ENCODE data around the gene CALHM3.
A peak's percentile ranks its signal among the peaks of the same experiment; 100 is the strongest.

CALHM3 gene

DNA sequence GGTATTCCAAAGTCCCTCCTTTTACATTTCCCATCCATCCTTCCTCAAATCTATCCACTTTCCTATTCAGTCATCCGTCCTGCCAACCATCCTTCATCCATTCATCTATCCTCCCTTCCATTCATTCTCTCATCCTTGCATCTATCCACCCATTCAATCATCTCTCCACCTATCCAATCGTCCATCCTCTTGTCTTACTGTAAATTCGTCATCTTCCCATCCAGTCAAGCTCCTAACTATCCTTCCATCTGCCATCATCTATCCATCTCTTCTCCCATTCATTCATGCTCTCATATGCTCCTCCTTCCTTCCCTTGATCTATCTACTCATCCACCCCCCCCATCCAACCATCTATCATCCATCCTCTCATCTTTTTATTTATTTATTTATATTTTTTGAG is 5.0 kb downstream of the CALHM3 start:
- DNase-seq (ENCODE audit: low spot score): no peak

DNA sequence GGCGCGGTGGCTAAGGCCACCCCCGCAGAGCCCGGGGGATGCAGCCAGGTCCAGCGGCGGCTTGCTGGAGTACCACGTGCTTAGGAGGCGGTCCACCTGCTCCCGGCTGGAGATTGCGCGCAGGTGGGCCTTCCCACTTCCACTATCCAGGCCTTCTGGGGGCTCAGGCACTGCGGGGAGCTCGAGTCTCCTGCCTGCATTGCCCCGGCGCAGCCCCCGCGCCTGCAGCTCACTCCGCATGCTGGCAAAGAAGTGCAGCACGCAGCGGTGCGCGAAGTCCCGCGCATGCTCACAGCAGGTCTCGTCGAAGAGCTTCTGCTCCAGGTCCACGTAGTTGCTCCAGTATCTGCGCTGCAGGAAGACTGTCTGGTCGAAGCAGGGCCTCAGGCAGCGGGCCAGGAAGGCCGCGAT is 5.8 kb downstream of the CALHM3 start:
- DNase-seq (ENCODE audit: low spot score): no peak

DNA sequence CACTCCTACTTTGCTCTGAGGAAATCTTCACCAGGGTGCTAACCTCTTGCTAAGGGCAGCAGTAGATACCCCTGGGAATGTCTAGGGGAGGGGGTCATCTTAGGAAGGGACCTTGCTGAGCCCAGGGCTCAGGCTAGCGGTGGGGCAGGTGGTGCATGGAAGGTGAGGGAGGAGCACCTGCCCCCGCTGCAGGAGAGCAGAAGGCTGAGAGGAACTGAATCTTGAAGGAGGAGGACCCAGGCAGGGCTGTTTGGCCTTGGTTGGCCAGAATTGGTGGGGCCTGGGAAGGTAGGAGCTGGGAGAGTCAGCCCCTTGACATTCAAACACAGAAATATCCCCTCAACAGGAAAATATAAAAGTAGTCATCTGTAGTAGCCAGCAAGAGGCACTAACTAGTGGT is 7.0 kb downstream of the CALHM3 start:
- DNase-seq (ENCODE audit: low spot score): no peak

DNA sequence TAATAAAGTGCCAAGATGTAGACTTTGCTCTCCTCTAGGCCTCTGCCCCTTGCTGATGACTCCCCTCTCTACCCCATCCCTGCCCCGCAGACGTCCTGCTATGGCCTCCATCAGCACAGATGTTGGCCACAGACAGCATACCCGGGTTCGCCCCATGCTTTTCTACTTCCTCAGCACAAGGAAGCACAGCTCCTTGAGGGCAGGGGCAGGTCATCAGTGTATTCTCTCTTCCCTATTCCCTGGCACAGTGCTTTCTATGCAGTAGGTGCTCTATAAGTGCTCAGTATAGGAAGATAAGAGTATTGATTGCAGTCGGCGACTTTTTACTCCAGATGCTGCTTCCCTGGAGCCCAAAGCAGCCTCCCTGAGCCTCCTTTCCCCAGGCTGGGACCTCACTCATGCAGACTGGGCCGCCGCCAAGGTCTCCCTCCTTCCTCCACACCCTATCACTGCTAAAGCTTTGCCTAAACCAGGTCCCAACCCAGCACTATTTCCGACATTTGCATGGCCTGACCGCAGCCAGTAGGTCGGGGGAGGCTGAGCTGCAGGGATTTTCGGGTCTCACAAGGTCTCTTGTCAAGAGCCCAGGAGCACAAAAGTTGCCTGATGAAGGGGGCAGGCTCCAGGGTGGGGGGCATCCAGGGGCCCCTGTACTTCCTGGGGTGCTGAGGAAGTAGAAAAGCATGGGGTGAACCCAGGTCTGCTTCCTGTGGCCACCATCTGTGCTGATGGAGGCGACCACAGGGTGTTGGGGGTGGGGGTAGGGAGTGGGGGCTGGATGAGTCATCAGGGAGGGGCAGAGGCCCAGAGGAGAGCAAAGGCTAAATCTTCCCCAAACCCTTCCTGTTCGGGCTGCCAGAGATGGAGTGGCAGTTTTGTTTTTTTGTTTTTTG is 8.0 kb downstream of the CALHM3 start:
- DNase-seq (ENCODE audit: low spot score): peak; percentile 70

DNA sequence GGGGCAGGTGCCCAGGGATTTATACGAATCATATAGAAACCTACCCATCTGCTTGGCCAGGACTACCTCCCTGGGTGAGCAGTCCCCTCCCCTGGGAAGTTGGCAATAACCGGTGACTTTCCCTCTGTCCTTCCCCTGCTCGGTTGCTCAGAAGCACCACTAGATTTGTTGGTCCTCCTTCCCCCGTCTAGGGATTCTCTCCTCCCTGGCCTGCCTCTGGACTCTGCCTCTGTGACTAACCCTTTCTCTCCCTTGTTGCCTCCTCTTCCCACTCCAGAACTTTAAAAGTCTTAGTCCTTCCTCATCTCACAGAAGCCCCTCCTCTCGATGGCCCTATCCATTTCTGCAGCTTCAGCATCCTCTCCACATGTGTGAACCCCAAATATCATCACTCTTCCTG is 9.8 kb downstream of the CALHM3 start:
- DNase-seq (ENCODE audit: low spot score): no peak

DNA sequence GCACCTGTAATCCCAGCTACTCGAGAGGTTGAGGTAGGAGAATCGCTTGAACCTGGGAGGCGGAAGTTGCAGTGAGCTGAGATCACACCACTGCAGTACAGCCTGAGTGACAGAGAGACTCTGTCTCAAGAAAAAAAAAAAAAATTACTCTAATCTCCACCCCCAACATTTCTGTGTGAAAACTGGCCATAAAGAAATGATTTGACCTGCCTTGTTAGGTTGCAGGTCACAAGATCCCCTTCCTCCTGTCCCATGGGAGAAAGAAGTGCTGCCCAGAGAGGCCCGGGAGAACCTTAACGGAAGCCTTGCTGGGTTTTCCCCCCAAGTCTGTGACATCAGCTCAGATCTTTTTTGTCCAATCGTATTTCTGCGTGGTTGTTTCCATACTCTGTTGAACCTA is 11.6 kb downstream of the CALHM3 start:
- DNase-seq (ENCODE audit: low spot score): no peak

DNA sequence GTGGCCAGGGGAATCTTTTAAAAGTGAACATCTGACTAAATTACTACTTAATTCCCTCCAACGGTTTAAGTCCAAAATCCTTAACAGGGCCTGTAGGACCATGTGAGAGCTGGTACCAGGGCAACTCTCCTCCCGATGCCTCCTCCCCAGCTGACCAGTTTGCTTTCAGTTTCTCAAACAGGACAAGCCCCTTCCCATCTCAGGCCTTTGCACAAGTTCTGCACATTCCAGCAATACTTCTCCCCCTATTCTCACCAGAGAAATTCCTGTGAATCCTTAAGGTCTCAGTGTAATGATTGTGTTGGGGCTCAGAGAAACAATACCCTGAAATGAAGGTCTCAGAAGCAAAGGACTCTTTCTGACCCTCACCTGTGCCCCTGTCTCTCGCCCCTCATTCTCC is 12.3 kb downstream of the CALHM3 start:
- DNase-seq (ENCODE audit: low spot score): no peak

DNA sequence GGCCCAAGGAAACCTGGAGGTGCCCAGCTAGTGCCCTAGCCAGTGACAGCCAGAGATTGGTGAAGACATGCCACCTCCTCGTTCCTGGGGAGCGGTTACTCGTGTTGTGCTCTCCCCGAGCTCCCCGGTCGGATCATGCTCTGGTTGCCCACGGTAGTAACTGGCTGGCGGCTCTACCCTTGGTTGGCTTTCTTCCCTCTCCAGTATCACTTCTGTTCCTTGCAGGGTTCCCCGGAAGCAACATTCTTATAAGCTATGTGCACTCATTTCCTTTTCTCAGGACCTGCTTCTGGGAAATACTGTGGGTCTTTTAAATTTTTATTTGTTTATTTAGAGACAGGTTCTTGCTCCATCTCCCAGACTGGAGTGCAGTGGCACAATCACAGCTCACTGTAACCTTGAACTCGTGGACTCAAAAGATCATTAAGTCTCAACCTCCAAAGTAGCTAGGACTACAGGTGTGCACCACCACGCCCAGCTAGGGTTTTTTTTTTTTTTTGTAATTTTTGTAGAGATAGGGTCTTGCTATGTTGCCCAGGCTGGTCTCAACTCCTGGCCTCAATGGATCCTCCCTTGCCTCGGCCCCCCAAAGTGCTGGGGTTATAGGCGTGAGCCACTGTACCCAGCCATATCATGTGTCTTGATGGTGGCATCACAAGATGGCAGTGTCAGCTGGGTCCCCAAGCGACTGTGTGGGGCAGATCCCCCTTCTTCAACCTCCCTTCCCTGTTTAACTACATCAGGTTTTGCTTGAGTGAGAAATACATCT is 13.4 kb downstream of the CALHM3 start:
- DNase-seq (ENCODE audit: low spot score): no peak

DNA sequence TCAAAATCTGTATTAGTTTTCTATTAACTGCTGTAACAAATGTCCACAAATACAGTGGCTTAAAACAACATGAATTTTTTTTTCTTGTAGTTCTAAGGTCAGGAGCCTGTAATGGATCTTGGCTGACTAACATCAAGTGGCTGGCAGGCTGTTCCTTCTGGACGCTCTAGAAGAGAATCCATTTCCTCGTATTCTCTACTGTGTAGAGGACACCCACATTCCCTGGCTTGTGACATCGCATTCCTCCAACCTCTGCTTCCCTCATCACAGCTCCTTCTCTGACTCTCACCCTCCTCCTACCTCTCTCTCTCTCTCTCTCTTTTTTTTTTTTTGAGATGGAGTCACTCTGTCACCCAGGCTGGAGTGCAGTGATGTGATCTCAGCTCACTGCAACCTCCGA is 15.5 kb downstream of the CALHM3 start:
- DNase-seq (ENCODE audit: low spot score): no peak

DNA sequence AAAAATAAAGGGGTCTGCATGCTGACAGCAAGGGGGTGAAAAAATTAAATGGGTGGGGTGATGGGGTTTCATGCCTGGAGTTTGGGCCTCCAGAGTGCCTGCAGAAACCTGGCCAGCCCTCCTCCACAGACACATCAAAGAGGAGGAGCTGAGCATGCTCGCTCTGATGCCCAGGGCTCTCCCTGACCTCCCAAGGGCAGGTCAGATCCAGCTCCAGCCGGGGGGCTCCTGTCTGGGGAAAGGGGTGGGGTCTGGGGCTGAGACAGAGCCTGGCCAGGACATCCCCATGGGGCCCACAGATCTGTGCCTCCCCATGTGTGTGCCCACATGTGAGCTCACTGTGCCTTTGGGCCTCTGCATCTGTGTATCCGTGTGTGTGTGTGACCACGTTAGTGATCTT is 19.4 kb downstream of the CALHM3 start:
- no peak for DNase-seq (ENCODE audit: low spot score)

DNA sequence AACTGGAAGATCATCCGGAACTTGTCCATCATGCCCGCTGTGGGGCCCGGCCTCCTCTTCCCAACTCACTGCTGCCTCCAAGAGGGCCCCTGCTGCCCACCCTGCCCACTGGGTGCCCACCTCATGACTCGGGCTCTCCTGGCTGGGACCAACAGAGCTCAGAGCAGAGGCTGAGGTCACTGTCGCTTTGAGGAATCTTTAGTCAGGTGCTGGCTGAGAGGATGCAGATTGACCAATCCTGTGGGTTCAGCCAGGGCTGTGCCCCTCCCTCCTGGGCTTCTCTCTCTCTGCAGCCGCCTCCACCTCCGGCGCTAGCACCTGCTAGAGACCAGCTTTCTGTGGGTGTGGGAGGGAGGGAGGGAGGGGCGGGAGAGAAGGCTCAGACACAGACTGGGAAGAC is 20.3 kb downstream of the CALHM3 start, which contains the start of gene CALHM1:
TSS of gene CALHM1 (minus strand) at position 181 of the 400 bp plus-strand sequence. CDS start at position 32, 149 bp downstream.
- DNase-seq (ENCODE audit: low spot score): peak; percentile 30

DNA sequence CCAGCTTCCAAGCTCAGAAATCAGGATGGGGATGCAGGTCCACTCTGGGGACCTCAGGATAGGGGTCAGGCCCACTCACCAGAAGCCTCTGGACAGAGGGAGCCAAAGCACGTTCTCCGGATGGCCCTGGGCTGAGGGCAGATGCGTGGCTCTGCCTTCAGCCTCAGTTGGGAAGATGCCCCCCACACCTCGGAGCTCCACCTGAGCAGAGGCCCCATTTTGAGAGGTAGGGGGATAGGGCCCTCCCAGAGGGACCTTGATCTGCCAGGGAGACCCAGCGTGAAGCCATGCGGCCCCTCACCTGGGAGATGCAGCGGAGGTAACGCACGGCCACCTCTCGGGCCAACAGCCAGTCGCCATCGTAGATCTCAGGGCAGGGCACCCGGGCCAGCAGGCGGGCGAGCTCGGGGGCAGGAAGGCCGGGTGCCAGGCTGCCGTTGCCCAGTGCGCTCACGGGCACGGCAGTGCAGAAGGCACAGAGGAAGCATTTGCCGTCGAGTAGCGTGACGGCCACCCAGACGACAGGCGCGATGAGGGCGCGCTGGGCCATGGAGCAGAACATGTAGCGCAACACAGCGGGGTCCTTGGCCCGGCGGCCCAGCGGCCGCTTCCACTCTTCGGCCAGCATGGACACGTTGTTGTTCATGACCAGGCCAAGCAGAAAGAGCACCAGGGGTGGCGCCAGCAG is 21.0 kb downstream of the CALHM3 start:
- no peak for DNase-seq (ENCODE audit: low spot score)

DNA sequence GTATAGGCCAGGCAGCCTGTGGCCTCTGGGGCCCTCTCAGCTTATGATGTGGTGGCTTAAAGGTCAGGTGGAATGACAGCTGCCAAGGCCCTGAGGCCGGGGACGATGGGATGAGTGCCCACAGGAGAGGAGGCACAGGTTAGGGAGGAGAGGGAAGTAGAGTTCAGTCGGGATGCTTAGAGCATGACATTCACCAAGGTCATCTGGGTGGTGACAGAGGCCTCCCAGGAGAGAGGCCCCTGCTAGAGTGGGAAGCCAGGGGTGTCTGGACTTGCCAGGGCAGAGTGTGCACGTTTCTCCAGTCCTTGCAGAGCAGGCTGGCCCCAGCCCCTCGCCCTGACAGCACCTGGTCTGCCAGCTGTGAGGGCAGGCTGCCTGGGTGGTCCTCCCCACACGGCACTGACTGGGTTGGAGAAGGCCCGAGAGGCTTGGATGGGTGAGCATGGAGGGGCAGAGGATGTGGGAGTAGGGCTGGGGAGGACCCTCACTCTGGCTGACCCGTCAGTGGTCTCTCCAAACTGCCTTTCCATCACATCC is 21.8 kb downstream of the CALHM3 start:
- DNase-seq (ENCODE audit: low spot score): no peak

DNA sequence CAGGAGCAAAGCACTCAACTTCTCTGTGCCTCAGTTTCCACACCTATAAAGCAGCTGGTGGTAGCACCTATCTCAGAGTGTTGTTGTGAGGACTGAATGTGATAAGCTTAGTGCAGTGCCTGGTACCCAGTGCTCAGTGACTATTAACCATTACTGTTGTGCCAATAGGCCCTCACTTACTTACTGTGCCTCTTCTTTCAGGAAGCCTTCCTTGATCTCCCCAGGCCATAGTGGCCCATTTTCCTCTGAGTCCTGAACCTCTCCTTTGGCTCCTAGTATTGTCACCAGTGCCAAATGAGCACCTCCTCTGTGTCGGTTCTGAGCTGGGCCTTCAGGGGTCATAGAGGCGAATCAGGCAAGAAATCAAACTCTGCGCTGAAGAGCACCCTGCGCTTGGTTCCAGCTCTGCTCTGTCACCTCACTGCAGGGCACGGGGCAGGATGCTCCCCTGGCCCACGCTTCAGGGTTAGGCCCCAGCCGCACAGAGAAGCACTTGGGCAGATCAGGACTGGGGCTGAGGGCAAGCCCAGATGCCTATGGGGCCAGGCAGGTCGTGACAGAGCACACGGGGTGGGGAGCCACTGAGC is 22.9 kb downstream of the CALHM3 start:
- DNase-seq (ENCODE audit: low spot score): no peak

DNA sequence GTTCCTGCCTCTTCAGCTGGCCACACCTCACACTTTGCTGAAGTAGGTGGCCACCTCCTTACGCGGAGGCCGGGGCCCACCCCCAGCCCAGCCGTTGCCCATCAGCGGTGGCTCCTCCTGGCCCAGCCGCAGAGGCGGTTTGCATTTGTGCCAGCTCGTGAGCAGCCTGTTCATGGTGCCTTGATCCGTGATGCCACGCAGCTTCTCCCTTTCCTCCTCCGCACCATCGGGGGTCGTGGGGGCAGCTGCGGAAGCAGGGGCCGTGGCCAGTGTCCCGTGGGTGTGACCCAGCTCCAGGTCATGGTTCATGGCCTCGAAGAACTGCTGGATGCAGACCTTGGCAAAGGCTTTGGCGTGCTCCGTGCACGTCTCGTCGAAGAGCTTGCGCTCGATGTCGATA is 23.8 kb downstream of the CALHM3 start:
- DNase-seq (ENCODE audit: low spot score): no peak

DNA sequence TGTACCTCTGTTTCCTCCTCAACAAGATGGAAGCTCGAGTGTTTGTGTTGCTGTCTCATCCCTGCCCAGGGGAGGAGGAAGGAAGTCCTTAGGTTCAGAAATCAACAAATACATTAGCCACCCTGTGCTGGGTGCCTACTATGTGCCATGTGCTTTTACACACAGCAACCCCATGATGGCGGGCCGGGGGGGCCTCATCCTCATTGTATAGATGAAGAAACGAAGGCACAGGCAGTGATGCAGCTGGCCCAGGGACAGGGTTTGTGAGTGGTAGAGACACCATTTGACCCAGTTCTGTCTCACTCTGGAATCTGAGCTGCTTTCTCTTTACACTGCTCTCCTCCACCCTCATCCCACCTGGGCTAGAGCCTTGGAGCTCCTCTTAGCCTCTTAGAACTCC is 25.0 kb downstream of the CALHM3 start:
- DNase-seq (ENCODE audit: low spot score): no peak

DNA sequence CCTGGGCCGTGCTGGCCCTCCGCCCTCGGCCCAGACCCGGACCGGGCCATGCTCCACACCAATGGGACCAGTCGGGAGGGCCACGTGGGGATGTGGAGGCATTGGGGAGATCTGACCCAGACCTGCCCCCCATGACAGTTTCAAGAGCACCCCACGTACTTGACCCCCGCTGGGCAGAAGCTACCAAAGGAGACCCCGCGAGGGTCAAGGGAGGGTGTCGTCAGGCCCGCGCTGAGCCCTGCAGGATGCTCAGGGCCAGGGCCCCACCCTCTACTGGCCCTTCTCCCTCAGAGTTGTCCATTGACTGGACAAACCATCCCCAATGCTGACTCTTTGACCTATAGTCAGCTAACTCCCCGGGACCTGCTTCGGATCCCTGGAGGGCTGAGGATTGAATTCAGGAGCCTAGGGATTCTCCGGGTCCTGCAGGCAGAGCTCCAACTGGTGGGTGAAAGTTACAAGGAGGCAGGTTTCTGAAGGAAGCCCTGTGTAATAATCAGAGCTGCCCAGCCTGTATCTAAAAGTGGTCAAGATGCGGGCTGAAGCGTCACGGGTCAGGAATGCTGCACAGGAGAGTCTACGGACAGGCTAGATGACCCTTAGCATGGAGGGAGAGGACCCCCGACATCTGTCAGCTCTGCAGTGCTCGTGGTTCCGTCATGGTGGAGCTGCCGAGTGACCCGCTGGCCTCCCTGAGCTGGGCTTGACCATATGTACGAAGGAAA is 26.4 kb downstream of the CALHM3 start:
- DNase-seq (ENCODE audit: low spot score): no peak

DNA sequence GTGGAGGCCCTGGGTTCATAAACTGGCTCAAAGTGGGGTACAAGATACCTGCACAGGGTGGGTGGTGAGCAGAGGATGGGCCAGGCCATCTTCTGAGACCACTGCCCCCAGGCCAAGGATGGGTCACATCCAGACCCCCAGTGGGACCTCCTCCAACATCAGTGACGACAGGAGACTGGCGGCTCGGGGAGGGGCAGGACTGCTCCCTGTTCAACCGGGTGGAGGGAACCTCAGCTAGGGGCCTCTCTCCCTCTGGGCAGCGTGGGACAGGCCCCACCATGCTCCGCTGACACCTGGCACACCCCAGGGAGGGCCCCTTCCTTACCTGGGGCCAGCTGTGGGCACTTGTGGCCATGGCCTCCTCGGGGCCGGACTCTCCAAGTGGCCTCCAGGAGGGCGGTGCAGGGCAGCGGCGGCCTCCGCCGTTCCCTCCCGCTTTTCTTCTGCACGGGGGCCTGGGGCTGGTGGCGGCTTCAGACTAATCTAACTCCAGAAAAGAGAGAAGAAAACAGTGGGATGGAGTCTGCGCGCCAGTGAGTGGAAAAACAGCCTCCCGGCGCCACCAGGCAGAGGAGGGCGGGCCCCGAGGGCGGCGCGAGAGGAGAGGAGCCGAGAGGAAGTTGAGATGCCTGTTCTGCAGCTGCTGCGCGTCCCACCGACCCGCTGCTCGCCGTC is 27.1 kb downstream of the CALHM3 start, which contains the start of gene CALHM2:
TSS of gene CALHM2 (minus strand) at position 540 of the 675 bp plus-strand sequence. CDS start 2,429 bp downstream, outside the sequence.
- DNase-seq (ENCODE audit: low spot score): peak; percentile 32

DNA sequence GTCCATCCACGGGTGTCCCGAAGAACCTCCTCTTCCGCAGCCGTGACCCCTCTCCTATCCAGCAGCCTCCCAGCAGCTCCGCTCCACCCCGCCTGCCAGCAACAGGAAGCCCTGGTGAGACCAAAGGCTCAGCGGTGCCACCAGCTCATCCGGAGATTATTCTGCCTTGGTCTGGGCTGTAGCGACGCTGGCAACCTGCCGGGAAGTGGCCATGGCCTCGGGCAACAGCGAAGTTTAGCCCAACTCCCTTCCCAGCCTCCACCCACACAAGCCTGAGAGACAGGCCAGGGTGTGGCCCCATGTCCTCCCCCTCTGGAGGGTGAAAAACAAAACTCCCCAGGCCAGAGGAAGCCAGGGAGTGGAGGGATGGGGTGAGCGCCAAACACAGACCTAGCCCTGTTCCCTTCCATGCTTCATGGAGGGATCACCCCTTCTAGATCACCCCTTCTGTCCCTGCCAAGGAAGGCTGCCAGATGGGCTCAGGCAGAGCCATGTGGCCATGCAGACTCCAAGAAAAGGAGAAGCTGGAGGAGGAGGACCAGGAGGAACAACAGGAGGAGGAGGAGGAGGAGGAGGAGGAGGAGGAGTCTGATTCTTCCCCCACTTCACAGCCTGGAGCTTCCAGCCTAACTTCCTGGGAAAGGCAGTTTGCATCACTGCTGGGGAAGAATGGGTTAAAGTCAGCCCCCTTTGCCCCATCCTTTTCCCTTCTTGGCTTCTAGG is 27.8 kb downstream of the CALHM3 start:
- no peak for DNase-seq (ENCODE audit: low spot score)

DNA sequence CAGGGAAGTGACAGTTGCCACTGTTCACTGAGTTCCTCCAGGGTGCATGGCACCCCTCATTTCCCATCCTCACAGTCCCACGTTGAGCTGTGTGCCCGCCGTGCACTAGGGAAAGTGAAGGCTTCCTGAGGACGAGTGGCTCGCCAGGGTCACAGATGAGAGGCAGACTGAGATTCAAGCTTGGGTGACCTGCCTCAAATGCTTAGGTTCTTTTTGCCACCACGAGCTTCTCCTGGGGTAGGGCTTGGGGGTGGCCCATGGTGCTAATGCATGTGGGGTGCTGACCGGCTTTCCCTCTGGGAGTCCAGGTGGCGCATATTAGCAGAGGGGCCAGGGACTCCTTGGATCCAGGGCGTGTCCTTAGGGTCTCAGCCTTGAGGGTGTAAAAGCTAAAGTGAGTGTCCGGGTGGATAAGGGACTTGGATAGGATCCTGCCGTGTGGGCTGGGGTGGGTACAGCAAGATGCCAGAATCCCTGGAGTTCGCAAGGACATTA is 28.8 kb downstream of the CALHM3 start:
- DNase-seq (ENCODE audit: low spot score): no peak

Data from NAMALWA (cell line).